Measurements from ENCODE around the gene L3MBTL4. TPM values are rescaled to one million over a fixed set of nuclear protein-coding genes. Genes with fewer than 3 reads are reported as not detected.

The L3MBTL4 gene
- total RNA-seq, 2 experiments from 2014 or later = 0.19 to 0.47 TPM

DNA sequence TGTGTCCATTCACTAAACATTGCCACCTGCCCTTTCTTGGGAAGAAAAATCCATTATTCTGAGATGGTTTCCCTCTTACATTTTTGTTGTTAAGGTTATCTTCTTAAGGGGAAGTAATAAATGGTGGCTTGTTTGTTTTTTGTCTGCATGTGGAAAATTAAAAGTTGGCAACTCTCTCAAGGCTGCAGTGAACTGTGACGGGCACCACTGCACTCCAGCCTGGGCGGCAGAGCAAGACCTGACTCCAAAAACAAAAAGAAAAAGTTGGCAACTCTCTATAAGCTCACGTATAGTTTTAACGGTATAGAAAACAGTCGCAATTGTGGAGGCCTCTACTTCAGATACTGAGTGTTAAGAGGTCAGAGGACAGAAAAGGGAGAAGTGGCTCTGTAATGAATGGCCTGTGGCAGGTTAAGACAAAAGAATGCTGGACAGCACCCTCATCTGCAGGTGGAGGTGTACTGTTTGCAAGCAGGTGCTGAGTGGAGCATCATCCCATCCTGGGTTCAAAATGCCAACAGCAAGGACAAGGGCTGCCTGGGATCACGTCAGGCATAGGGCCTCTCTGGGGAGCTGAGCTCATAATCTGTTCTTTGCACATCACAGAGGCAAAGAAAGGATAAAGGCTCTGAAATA lies 16.7 kb downstream of the L3MBTL4 start:
- no peak overlapping the region for H3K27ac ChIP-seq (ENCODE audit: low read depth in 1 of 2, low read length in 2 of 2)
- no peaks in the 10 kb centered on the region for H3K27me3 ChIP-seq (ENCODE audit: control insufficient read depth in 1 of 2, insufficient read depth in 2 of 2, low read length in 2 of 2)
- CTCF ChIA-PET = no interaction called here
- Mint-ChIP-seq H3K4me1 (ENCODE audit: low read depth) (no peaks in the 10 kb centered on the region), H3K9me3 (no peaks in the 10 kb centered on the region), H3K36me3 (ENCODE audit: low read depth) (no peaks in the 10 kb centered on the region), H3K27ac (no peak overlapping the region), H3K27me3 (no peaks in the 10 kb centered on the region), H3K4me3 (no peak overlapping the region)
- ATAC-seq (ENCODE audit: poor library complexity) = no peak
- no peak overlapping the region for H3K4me3 ChIP-seq (ENCODE audit: low read length)
- intact Hi-C loops (cut with DNase I, micrococcal nuclease) = no loop called here
- H3K9me3 ChIP-seq (ENCODE audit: control insufficient read depth in 1 of 2, insufficient read depth in 1 of 2, low read length in 2 of 2) = peaks cover 0 to 8% of the 10 kb centered on the region in 2 experiments
- no peak for TF ChIP-seq CTCF (IDR thresholded peaks at IDR 0.05)
- POLR2A ChIA-PET = no interaction called here
- H3K36me3 ChIP-seq (ENCODE audit: insufficient read depth, low read length) = no peaks in the 10 kb centered on the region
- no peaks in the 10 kb centered on the region for H3K4me1 ChIP-seq (ENCODE audit: insufficient read depth, low read length)
- DNase-seq = no peak

- no peak overlapping the region for H3K4me3 ChIP-seq (ENCODE audit: low read length)
- H3K9me3 ChIP-seq (ENCODE audit: control insufficient read depth in 1 of 2, insufficient read depth in 1 of 2, low read length in 2 of 2) = peaks cover 0 to 8% of the 10 kb centered on the region in 2 experiments
- ATAC-seq (ENCODE audit: poor library complexity) = no peak
- Mint-ChIP-seq H3K4me3 (no peak overlapping the region), H3K27ac (no peak overlapping the region), H3K27me3 (no peaks in the 10 kb centered on the region), H3K36me3 (ENCODE audit: low read depth) (no peaks in the 10 kb centered on the region), H3K9me3 (peaks cover 1% of the 10 kb centered on the region), H3K4me1 (ENCODE audit: low read depth) (no peaks in the 10 kb centered on the region)
- intact Hi-C loops (cut with DNase I, micrococcal nuclease) = no loop called here
- H3K27ac ChIP-seq (ENCODE audit: low read depth in 1 of 2, low read length in 2 of 2) = no peak overlapping the region
- H3K36me3 ChIP-seq (ENCODE audit: insufficient read depth, low read length) = no peaks in the 10 kb centered on the region
- DNase-seq = no peak
- H3K4me1 ChIP-seq (ENCODE audit: insufficient read depth, low read length) = no peaks in the 10 kb centered on the region
- CTCF ChIA-PET = no interaction called here
- H3K27me3 ChIP-seq (ENCODE audit: control insufficient read depth in 1 of 2, insufficient read depth in 2 of 2, low read length in 2 of 2) = no peaks in the 10 kb centered on the region
- no peak for TF ChIP-seq CTCF (IDR thresholded peaks at IDR 0.05)
- POLR2A ChIA-PET = no interaction called here
These were observed 17.9 kb downstream of the L3MBTL4 start for GRCh38 chr18:6396847-6397246.

DNA sequence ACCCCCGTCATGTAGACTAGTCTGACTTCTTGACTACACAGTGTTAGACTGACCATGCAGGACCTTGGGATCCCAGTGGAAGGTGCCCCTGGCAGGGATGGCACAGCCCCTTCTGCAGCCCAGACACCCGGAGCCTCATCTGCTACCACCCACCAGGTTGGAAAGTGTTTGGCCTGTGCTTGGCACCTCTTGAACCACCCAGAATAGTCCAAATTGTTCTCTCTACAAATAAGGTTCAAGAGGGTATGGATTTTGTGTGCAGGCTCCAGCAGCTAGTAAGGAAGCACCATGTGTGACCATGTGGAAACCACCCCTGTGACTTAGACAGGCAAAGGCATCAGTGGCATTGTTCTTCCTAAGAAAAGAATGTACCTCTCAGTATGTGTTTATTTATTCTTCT lies 18.4 kb downstream of the L3MBTL4 start:
- ChIA-PET CTCF (no interaction called here), POLR2A (no interaction called here)
- no peak overlapping the region for H3K4me3 Mint-ChIP-seq
- no peak for ATAC-seq (ENCODE audit: poor library complexity)
- no peaks in the 10 kb centered on the region for H3K36me3 Mint-ChIP-seq (ENCODE audit: low read depth)
- no peak for TF ChIP-seq CTCF (IDR thresholded peaks at IDR 0.05)
- H3K27me3 Mint-ChIP-seq = no peaks in the 10 kb centered on the region
- intact Hi-C loops (cut with DNase I, micrococcal nuclease) = no loop called here
- Histone ChIP-seq H3K9me3 (ENCODE audit: control insufficient read depth in 1 of 2, insufficient read depth in 1 of 2, low read length in 2 of 2) (peaks cover 4 to 8% of the 10 kb centered on the region in 2 experiments), H3K27me3 (ENCODE audit: control insufficient read depth in 1 of 2, insufficient read depth in 2 of 2, low read length in 2 of 2) (no peaks in the 10 kb centered on the region), H3K27ac (ENCODE audit: low read depth in 1 of 2, low read length in 2 of 2) (no peak overlapping the region), H3K36me3 (ENCODE audit: insufficient read depth, low read length) (no peaks in the 10 kb centered on the region), H3K4me1 (ENCODE audit: insufficient read depth, low read length) (no peaks in the 10 kb centered on the region), H3K4me3 (ENCODE audit: low read length) (no peak overlapping the region)
- no peaks in the 10 kb centered on the region for H3K4me1 Mint-ChIP-seq (ENCODE audit: low read depth)
- DNase-seq = no peak
- H3K27ac Mint-ChIP-seq = no peak overlapping the region
- peaks cover 6% of the 10 kb centered on the region for H3K9me3 Mint-ChIP-seq
